Hematopoietic multipotent progenitor cell (in vitro differentiated cells): ENCODE data around the gene SQSTM1. TPM values are rescaled to one million over a fixed set of nuclear protein-coding genes. Genes with fewer than 3 reads are reported as not detected.

Source experiments
- DNase-seq, 3 donors: peaks; one replicate each; pipeline ENCODE4 v3.0.0-alpha.2; 2011 to 2015; ENCODE audit warnings: low read depth in 2 of 3, low spot score in 2 of 3
- total RNA-seq: library from RNA; depleted of rRNA; stranded (reverse); fragments of >200 nt; gene quantifications from one replicate; pipeline ENCODE4 v1.2.3, GENCODE V29; 2012

The SQSTM1 gene
- total RNA-seq, 1 donor = 225 TPM

DNA sequence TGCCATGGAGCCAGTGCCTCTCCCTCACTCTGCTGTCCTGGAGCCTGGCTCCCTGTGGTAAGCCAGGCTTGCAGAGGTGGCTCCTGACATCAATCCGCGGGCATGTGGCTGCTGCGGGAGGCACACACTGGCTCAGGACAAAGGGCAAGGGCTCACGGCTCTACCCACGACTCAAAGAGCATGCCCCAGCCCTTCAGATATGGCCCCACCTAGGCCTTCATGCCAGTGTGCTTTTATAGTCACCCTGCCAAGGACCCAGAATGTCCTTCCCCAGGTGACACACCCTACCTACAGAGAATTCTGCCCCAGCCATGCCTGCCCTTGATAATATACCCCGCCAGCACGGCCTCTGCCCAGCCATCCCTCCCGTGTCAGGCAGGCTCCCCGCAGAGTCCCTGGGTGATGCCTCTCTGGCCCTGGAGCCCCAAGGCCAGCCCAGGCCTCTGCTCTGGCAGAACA is 15.6 kb upstream of the SQSTM1 start:
- DNase-seq = no peak

DNA sequence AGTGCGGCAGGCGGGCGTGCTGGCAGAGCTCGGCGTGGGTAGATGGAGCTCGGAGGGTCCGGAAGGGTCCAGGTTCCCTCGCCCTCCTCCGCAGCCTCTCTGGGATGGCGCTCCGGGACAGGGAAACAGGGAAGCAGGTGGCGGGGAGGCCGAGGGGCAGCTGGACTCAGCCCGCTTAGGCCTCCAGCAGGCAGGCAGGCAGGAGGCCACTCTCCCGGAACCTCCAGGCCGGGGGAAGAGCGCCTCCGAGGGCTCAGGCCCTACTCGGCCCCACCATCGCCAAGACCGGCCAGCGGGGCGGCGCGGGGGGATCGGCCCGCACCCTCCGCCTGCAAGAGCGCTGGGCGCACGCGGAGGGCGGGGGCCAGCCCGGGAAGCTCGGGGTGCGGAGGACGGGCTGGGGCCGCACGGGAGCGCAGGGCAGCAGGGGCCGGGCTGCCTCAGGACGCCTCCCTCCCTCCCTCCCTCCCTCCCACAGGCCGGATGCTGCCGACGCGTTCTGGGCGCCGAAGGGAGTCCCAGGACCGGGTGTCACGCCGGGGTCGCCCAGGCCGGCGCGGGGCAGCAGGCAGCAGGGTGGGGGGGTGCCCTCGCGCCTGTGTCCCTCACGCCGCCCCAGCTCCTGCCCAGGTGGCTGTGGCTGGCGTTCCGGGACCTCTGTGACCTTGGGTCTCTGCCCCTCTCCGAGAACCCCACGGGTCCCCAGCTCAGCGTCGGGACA is 15.0 kb upstream of the SQSTM1 start:
- DNase-seq = peak in 1 of 3 donors; percentile 66

- peak in 2 of 3 donors; percentile 71 to 73 for DNase-seq
Measured at GRCh38 chr5:179806250-179807048, 14.3 kb upstream of the SQSTM1 start, which contains the start of gene MGAT4B. Gene MGAT4B, minus strand, starts transcription at chr5:179806866. Its CDS starts 283 bp downstream, at chr5:179806583.

DNA sequence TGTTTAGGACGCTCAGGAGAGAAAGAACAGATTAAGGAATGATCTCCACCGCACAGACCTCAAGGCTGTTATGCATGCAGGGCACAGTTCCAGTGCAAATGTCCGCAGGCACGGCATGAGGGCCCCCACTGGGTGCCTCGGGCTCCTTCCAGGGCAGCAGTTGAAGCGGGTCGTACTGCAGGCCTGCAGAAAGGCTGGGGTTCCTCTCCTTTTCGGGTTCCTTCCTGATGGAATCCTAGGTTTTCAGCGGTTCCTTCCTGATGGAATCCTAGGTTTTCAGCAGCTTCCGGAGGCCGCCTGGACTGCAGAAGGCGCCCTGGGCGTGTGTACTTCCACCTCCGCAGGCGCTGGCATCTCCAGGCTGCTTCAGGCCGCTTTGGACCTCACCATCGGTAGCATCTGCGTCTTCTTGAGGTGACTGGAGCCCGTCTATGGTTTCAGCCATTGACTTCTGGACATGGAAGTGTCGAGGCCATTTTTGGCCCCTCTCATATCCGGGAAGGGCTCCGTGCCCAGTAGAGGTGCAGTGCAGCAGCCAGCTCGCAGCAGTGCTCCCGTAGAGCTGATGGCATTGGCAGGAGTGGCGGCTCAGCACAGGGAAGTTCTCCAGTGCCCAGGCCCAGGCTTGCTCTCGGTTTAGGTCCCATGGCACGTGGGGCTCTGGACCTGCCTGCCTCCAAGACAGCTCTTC is 8.4 kb upstream of the SQSTM1 start:
- DNase-seq = no peak

GRCh38 chr5:179812997-179813607 is 7.6 kb upstream of the SQSTM1 start:
- DNase-seq = no peak

DNA sequence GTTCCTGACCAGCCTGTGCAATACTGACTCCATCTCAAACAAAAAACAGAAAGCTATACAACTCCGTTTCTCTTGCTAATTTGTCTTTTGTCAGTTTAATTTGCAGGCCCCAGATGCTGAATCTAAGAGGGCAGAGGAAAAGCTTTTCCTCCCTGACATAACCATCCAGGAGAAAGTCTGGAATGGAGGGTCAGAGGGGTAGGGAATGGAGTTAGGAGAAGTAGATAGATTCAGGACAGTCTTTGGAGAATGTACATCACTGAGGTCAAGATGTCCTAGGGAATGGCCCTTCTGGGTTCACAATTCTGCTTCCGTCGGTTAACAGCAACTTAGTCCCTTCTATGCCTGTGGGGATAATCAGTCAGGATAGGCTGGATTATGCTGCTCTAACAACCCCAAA is 6.6 kb upstream of the SQSTM1 start:
- DNase-seq = no peak

- no peak for DNase-seq
Measured at GRCh38 chr5:179815491-179816249, 5.0 kb upstream of the SQSTM1 start.

DNA sequence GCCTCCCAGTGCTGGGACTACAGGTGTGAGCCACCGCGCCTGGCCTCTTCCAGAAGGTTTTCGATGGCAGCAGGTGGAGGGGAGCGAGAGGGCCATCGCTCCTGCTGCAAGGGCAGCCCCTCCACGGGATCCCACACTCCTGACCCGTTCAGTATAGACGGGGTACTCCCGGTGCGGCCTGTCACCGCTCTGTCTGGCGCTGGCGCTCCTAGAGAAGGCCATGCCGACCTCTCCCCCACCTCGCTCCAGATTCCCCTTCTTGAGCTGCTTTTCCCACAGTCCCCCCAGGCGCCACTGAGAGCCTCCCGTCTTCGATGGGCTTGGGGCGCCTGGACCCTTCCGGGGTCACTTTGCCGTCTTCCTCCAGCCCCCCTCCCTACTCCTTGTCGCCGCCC is 4.3 kb upstream of the SQSTM1 start:
- no peak for DNase-seq

DNA sequence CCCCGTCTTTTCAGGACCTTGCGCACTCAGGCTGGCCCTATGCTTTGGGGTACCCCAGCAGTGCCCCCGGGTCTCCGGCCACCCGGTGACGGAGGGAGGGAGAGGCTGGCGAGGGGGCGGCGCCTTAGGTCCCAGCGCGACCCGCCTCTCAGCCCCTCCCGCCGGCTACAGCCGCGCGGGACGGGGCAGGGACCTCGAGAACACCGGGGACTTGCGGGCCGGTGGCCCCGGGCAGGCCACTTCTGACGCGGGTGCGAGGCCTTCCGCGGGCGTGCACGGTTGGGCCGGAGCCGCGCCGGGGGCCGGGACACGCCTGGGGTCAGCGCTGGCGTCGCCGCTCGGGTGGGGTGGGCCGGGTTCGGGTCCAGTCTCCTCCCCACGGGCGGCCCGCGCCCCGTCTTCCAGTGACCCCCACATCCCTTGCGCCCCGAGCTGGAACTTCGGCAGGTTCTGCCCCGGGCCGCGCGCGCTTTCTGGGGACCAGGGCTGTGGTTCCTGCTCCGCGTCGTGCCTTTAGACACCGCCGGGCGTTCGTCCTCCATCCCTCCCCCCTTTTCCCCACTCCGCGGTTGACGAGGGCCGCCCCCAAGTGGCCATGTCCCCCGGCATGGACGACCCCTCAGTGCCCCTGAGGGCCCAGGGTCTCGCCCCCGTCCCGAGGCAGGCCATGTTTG is 3.8 kb upstream of the SQSTM1 start:
- DNase-seq = no peak

DNA sequence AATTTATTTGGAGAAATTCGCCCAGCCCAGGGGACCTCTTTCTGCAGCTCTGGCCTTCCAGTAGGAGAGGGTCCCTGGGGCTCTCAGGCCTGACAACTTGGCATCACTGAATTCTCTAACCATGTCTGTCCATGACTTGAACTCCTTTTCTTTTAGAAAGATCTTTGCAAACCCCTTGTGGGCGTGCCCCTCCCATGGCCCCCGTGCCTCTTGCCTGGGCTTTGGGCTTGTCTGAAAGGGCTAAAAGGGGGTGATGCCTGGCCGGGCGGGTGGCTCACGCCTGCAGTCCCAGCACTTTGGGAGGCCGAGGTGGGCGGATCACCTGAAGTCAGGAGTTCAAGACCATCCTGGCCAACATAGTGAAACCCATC is 3.2 kb upstream of the SQSTM1 start:
- no peak for DNase-seq

- no peak for DNase-seq
Measured at GRCh38 chr5:179817890-179818745, 2.6 kb upstream of the SQSTM1 start.

GRCh38 chr5:179818746-179819295 is 1.9 kb upstream of the SQSTM1 start:
- peak; percentile 80 to 97 (median 95) for DNase-seq

DNA sequence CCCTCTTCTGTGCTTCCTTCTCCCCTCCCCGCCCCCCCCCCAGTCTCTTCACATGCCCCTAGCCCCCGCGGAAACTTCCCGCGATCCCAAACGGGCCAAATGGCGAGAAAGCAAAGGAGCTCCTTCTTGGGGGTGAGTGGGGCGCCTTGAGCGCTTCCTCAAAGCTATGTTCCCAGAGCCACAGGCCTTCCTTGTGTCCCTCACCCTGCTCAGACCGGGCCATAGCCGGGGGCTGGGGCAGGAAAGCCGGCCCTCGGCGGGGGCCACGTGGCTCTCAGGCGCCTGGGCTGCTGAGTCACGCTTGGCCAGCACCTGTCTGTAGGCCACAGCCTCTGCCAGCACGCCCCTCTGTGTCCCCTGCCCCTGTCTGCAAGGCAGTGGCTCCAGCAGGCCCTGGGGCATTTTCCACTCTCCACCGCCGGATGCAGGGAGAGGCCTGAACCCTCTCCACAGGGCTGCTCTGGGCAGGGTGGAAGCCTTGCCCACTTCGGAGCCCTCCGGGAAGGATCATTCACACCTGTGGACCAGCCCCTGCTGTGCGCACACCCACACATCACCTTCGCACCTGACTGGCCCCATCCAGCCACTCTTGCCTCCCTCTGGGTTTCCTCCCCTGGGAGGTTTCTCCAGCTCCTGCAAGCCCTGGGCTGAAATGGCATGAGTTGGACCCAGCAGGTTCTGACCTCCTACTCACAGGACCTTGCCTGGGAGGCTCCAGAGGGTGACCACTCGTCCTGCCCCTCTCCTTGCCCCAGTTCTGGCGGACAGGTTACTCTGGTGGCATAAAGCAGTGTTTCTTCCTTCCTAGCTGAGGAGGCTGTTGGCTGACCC is 1.2 kb upstream of the SQSTM1 start:
- peak in 2 of 3 donors; percentile 64 to 79 for DNase-seq

DNA sequence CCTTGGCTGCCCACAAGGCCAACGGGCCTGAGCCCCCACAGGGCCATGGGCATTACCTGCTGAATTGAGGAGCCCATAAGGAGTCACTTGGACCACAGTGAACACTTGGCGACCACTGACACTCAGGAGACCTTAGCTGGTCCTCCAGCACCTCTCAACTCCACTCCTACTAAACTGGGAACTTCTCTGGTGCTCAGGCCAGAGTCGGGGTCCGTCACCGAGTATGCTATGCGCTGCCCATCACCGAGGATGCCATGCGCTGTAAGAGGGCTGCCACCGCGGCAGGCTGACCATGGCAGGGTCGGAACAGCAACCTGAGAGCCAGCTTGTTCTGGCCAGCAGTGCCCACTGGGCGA is 600 bp upstream of the SQSTM1 start:
- no peak for DNase-seq

- peak; percentile 59 to 95 (median 89) for DNase-seq
Measured at GRCh38 chr5:179821298-179822058, 773 bp downstream of the SQSTM1 start.

DNA sequence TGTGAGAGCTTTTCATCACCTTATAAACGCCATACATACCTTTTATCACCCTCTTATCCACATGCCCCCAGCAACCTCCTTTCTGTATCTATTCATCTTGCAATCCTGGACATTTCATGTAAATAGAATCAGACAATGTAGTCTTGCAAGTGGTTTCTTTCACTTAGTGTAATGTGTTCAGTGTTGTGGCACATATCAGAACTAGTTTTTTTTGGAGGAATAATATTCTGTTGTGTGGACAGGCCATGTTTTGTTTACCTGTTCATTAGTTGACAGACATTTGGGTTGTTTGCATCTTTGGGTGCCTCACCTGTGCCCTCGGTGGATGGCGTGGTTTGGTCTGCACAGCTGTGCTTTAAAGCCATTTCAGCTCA is 1.3 kb downstream of the SQSTM1 start:
- DNase-seq = no peak

DNA sequence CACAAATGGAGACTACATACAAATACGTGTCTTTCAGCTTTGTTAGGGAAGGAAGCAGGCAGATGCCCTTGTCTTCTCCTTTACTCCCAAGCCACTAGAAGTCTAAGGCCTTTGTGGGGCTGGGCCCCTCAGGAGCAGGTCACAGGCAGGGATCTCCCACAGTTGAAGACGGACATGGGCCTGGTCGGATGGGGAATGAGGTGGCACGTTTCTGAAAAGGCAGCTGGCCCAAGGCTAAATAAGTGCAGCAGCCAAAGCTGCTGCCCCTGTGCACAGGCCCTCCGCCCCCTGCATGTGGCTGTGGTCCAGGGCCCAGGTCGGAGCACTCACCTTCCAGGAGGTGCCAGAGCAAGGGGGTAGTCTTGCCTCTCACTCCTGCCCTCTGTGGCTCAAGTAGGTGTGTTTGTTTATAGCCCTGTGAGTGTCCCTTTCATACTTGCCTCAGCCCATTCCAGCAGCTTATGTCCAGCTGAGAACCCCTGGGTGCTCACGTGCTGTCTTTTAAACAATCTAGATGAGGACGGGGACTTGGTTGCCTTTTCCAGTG is 1.8 kb downstream of the SQSTM1 start:
- no peak for DNase-seq
